Measurements from ENCODE around the gene CEP85L.
A peak's percentile ranks its signal among the peaks of the same experiment; 100 is the strongest.

Gene CEP85L

DNA sequence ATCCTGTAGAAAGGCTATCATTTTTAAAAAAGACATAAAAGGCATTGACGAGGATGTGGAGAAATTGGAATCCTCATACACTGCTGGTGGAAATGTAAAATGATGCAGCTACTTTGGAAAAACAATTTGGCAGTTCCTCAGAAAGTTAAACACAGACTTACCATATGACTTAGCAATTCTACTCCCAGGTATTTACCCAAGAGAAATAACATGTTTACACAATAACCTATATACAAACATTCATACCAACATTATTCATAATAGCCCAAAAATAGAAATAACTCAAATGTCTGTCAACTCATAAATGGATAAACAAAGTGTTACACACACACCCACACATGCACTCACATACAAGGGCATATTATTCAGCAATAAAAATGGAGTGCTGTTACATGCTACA is 23.4 kb upstream of the CEP85L start:
- no peak overlapping the region for H3K4me3 ChIP-seq (ENCODE audit: low read length)
- TF ChIP-seq CTCF (conservative IDR thresholded peaks at IDR 0.05; ENCODE audit: low read length), result no peak
- DNase-seq (ENCODE audit: low read depth), result no peak

DNA sequence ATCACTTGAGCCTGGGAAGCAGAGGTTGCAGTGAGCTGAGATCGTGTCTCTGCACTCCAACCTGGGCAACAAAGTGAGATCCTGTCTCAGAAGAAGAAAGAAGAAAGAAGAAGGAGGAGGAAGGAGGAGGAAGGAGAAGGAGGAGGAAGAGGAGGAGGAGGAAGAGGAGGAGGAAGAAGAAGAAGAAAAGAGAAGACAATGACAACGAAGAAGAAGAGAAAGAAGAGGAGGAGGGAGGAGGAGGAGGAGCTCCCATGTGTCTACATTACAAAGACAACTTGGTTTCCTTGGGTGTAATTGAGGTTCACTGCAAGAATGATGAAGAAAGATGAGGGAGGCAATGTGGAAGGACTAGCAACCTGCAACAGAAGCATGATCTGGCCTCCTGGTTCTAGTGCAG is 21.3 kb upstream of the CEP85L start:
- H3K4me3 ChIP-seq (ENCODE audit: low read length), result no peak overlapping the region
- no peak for TF ChIP-seq CTCF (conservative IDR thresholded peaks at IDR 0.05; ENCODE audit: low read length)
- DNase-seq (ENCODE audit: low read depth), result no peak

DNA sequence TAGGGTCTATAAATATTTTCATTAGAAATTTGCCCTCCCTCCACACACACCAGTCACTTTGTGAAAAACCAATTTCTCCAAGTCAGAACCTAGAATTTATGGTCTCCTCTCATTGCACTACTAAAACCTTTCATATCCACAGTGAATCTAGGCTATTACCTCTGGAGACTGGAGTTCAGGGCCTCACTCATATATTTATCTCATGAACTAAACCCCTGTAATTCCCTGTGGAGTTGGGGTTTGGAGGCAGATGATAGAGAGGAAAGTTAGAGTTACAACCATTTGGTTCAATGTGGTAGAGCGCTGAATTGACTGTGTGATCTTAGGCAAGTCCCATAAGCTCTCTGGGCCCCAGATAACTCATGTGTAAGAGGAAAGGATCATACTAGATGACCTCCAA is 18.2 kb upstream of the CEP85L start:
- TF ChIP-seq CTCF (conservative IDR thresholded peaks at IDR 0.05; ENCODE audit: low read length), result no peak
- DNase-seq (ENCODE audit: low read depth), result no peak
- H3K4me3 ChIP-seq (ENCODE audit: low read length), result no peak overlapping the region

DNA sequence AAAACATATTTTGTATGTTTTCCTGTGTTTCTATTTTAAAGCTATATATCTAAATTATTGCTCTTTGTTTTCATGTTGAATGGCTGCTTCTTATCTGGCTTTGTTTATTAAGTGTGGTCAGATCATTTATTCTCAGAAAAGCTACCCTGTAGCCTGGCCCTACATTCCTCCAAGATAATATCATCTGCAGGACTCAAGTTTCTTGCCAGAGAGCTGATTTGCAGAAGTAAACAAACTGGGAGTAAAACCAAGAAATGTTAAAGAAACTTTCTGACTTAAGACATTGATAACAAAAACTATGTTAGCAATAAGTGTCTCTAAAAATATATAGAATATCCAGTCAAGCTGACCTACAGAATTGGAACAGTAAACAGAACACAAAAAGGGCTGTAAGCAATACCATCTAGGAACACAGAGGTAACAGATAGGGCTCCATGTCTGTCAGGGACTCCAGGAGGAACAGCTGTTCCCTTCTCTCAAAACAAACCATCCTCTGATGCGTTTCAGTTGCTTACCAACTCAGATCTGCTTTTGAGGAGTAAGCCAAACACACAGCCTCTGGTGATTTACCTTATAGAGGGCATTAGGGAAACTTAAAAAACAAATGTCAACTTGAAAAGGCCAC is 17.5 kb upstream of the CEP85L start:
- no peak for TF ChIP-seq CTCF (conservative IDR thresholded peaks at IDR 0.05; ENCODE audit: low read length)
- peak; percentile 68 for DNase-seq (ENCODE audit: low read depth)
- no peak overlapping the region for H3K4me3 ChIP-seq (ENCODE audit: low read length)

- H3K4me3 ChIP-seq (ENCODE audit: low read length), result no peak overlapping the region
- TF ChIP-seq CTCF (conservative IDR thresholded peaks at IDR 0.05; ENCODE audit: low read length), result no peak
- no peak for DNase-seq (ENCODE audit: low read depth)
Observed at GRCh38 chr6:118667988-118668387, 16.6 kb upstream of the CEP85L start.

GRCh38 chr6:118665011-118665410 is 13.6 kb upstream of the CEP85L start:
- peak overlapping the region; percentile 14; the same call in 1 of the 2 replicates for H3K4me3 ChIP-seq (ENCODE audit: low read length)
- DNase-seq (ENCODE audit: low read depth), result no peak
- TF ChIP-seq CTCF (conservative IDR thresholded peaks at IDR 0.05; ENCODE audit: low read length), result no peak

All from AG10803 (cell line).